Heart right ventricle (tissue), 16 donors: ENCODE results near the gene STPG1. TPM values are rescaled to one million over a fixed set of nuclear protein-coding genes. Genes with fewer than 3 reads are reported as not detected.

Source experiments
- ATAC-seq, 8 donors: fragments of 200-7000 bp; cut with Tn5 transposase; one replicate each; pipeline ENCODE4 v1.9.1; 2020; ENCODE audit warnings: mild to moderate bottlenecking in 8 of 8, moderate library complexity in 8 of 8, moderate number of reproducible peaks in 1 of 8
- DNase-seq, 2 donors: peaks; one replicate each; pipeline ENCODE4 v3.0.0-alpha.2; 2020
- H3K27ac ChIP-seq, 10 donors: fragments of 200-600 bp; sonication (generic) in 2 of 10; one replicate each; pipeline versions ENCODE4 v1.5.0 to v1.8.0; 2020 to 2022; ENCODE audit warnings: mild to moderate bottlenecking in 3 of 10
- H3K27me3 ChIP-seq, 7 donors: fragments of 200-600 bp; one replicate each; pipeline ENCODE4 v1.8.0; 2021 to 2022; ENCODE audit warnings: mild to moderate bottlenecking in 2 of 7
- H3K36me3 ChIP-seq, 9 donors: fragments of 200-600 bp; sonication (generic) in 1 of 9; one replicate each; pipeline versions ENCODE4 v1.5.0 to v1.8.0; 2020 to 2022; ENCODE audit warnings: mild to moderate bottlenecking in 2 of 9
- H3K4me1 ChIP-seq, 9 donors: fragments of 200-600 bp; sonication (generic) in 1 of 9; one replicate each; pipeline versions ENCODE4 v1.5.0 to v1.8.0; 2020 to 2022; ENCODE audit warnings: mild to moderate bottlenecking in 4 of 9
- H3K4me3 ChIP-seq, 10 donors: fragments of 200-600 bp; sonication (generic) in 2 of 10; one replicate each; pipeline versions ENCODE4 v1.5.0 to v1.8.0; 2020 to 2022; ENCODE audit warnings: mild to moderate bottlenecking in 7 of 10, moderate library complexity in 2 of 10
- H3K9me3 ChIP-seq, 11 donors: fragments of 200-600 bp in 10 of 11; sonication (generic) in 2 of 11; one replicate each; pipeline versions ENCODE4 v1.5.0 to v1.8.0; 2013 to 2022; ENCODE audit warnings: mild to moderate bottlenecking in 2 of 11, control low read depth in 1 of 11, moderate library complexity in 1 of 11
- CTCF ChIP-seq, 9 donors: fragments of 200-600 bp; sonication (generic) in 2 of 9; IDR thresholded peaks; one replicate each; pipeline versions ENCODE4 v1.5.0 to v1.8.0; 2021 to 2022; ENCODE audit warnings: antibody characterized with exemption in 9 of 9, mild to moderate bottlenecking in 5 of 9, moderate library complexity in 1 of 9
- WGBS, 2 donors: extraction: QIAGEN DNeasy Blood & Tissue Kit; methylation state at CpG; one replicate each; pipeline ENCODE4 v1.1.7; 2013; ENCODE audit warnings: inconsistent platforms in 1 of 2; 5-methylcytosine and 5-hydroxymethylcytosine counted together
- intact Hi-C, 10 donors: fragments of 100-400 bp; cut with DNase I; formaldehyde crosslinking; loops; one replicate each; pipeline versions ENCODE4 v1.11.1 to v1.14.2; 2022
- polyA plus RNA-seq, 2 donors: library from polyadenylated mRNA; stranded (reverse); fragments of 200-250 nt; gene quantifications; one replicate each; pipeline ENCODE4 v1.2.3, GENCODE V29; 2013
- total RNA-seq, 10 donors: library from RNA; stranded (reverse); fragmentation: NEBNext Ultra II Directional in 3 of 10; extraction: Animal tissue kit (Norgen Biotek cat#: 25700) in 3 of 10; gene quantifications; one replicate each; pipeline versions ENCODE4 v1.2.1 to v1.2.4, GENCODE V29; 2021 to 2023
- donor health status: Arrhythmogenic right ventricular cardiomyopathy.
- donor health status: ischemic (EF 13 %, LVEDD 7.1; RV severe dilation, severe dysfunction).
- donor health status: healthy with polysubstance abuse.
- donor health status: DM: no; HTN: yes; CAD: no.
- donor health status: DM: no; HTN: no; CAD: no.
- donor health status: ischemic (EF 25% LVEDD 6.9; RV normal size, moderate dysfunction).
- donor health status: ischemic (EF 25% LVEDD 5.7; RV mildly dilated, moderate dysfunction).
- donor health status: healthy.
- donor health status: DM: yes; HTN: yes; CAD: no.
- donor health status: Ischemic cardiomyopathy.
- donor health status: ischemic (EF 35%, LVEDD 5.7; RV mildly dilated, moderate dysfunction).
- donor health status: nonischemic (EF 11% LVEDD 7.7; RV severe dilation, severe dysfunction).
- donor health status: DM: yes; HTN: yes; CAD: no.
- donor health status: PGD.
- donor health status: ischemic (EF 29% LVEDD 5.4; RV normal size, mild dysfunction).
- donor health status: nonischemic (EF 23%, LVEDD 6.1; RV moderate dilation, normal function).

STPG1 gene
- total and polyA plus RNA-seq, 12 donors = 2.7 to 6.6 (median 4.5) TPM

- no peaks in the 10 kb centered on the region for H3K36me3 ChIP-seq
- H3K27me3 ChIP-seq = peaks cover 0 to 87% (median 58%) of the 10 kb centered on the region in 7 donors
- ATAC-seq = no peak
- intact Hi-C loops = no loop called here
- DNase-seq = no peak
- H3K9me3 ChIP-seq = no peaks in the 10 kb centered on the region
- H3K27ac ChIP-seq = no peak within 1 kb of the TSS
- H3K4me1 ChIP-seq = peaks cover 0 to 43% (median 18%) of the 10 kb centered on the region in 9 donors
- TF ChIP-seq CTCF (IDR thresholded peaks at IDR 0.05) = no peak
- WGBS, 2 donors = 16 to 18% methylated on average over 21 of the region's 21 CpGs
- H3K4me3 ChIP-seq = no peak within 1 kb of the TSS
Observed at GRCh38 chr1:24319312-24319863, 94.2 kb downstream of the STPG1 start, which contains the start of gene GRHL3. Gene GRHL3 (plus strand): TSS chr1:24319357. CDS start chr1:24319552, 195 bp downstream.

GRCh38 chr1:24318615-24319311, 94.8 kb downstream of the STPG1 start:
- Histone ChIP-seq H3K4me3 (no peak overlapping the region), H3K4me1 (peaks cover 0 to 43% (median 18%) of the 10 kb centered on the region in 9 donors), H3K27me3 (peaks cover 0 to 81% (median 63%) of the 10 kb centered on the region in 7 donors), H3K36me3 (no peaks in the 10 kb centered on the region), H3K27ac (no peak overlapping the region), H3K9me3 (no peaks in the 10 kb centered on the region)
- ATAC-seq = no peak
- WGBS, 2 donors = 55 to 57% methylated on average over 5 of the region's 5 CpGs
- DNase-seq = no peak
- no peak for TF ChIP-seq CTCF (IDR thresholded peaks at IDR 0.05)
- intact Hi-C loops = no loop called here

- peak in 1 of 8 donors; percentile 23 for ATAC-seq
- Histone ChIP-seq H3K4me1 (peaks cover 0 to 43% (median 18%) of the 10 kb centered on the region in 9 donors), H3K27me3 (peaks cover 0 to 84% (median 62%) of the 10 kb centered on the region in 7 donors), H3K27ac (no peak overlapping the region), H3K9me3 (no peaks in the 10 kb centered on the region), H3K4me3 (no peak overlapping the region), H3K36me3 (no peaks in the 10 kb centered on the region)
- intact Hi-C loops = no loop called here
- DNase-seq = no peak
- 33 to 61% methylated on average over 2 of the region's 2 CpGs for WGBS, 2 donors
- no peak for TF ChIP-seq CTCF (IDR thresholded peaks at IDR 0.05)
Observed at GRCh38 chr1:24317956-24318614, 95.5 kb downstream of the STPG1 start.

GRCh38 chr1:24317081-24317480, 96.5 kb downstream of the STPG1 start:
- ATAC-seq (no peak), DNase-seq (no peak)
- Histone ChIP-seq H3K27ac (no peak overlapping the region), H3K4me3 (no peak overlapping the region), H3K4me1 (peaks cover 0 to 35% (median 15%) of the 10 kb centered on the region in 9 donors), H3K27me3 (peaks cover 0 to 79% (median 52%) of the 10 kb centered on the region in 7 donors), H3K36me3 (no peaks in the 10 kb centered on the region), H3K9me3 (no peaks in the 10 kb centered on the region)
- intact Hi-C loops = no loop called here
- WGBS, 2 donors = 86 to 87% methylated on average over 6 of the region's 6 CpGs
- no peak for TF ChIP-seq CTCF (IDR thresholded peaks at IDR 0.05)
